H1 (cell line): ENCODE data around the gene BICRAL. TPM values are rescaled to one million over a fixed set of nuclear protein-coding genes. Genes with fewer than 3 reads are reported as not detected.

Experiments used
- BACH1 ChIP-seq: IDR thresholded peaks from 2 replicates; pipeline ENCODE4 v1.6.1; 2012; ENCODE audit warnings: low read length, improper control_type of control experiment
- NANOG ChIP-seq: IDR thresholded peaks from 2 replicates; pipeline ENCODE4 v1.6.1; 2011; ENCODE audit warnings: low read length, low read depth, mild to moderate bottlenecking, inconsistent platforms; ENCODE audit not compliant: insufficient read depth, poor library complexity, severe bottlenecking
- RBBP5 ChIP-seq: IDR thresholded peaks from 2 replicates; pipeline ENCODE4 v1.7.1; 2012; ENCODE audit warnings: low read depth, mild to moderate bottlenecking, inconsistent platforms, low read length, moderate library complexity, borderline replicate concordance
- polyA plus RNA-seq, 7 experiments: library from polyadenylated mRNA; depleted of rRNA in 3 of 7; stranded (reverse) in 5 of 7; unstranded in 2 of 7; fragments of >200 nt in 5 of 7; fragments of 200-250 nt in 2 of 7; gene quantifications; 1 replicate in 5 of 7; 2 replicates in 1 of 7; 4 replicates in 1 of 7; pipeline versions ENCODE4 v1.2.1 to v1.2.3, GENCODE V29; 2011 to 2013; ENCODE audit warnings: missing spikeins in 2 of 7, mixed read lengths in 2 of 7
- total RNA-seq: library from RNA; stranded (reverse); fragmentation: NEBNext Ultra II Directional; extraction: Animal tissue kit (Norgen Biotek cat#: 25700); gene quantifications from 2 replicates; pipeline ENCODE4 v1.2.1, GENCODE V29; 2021
- TF ChIP-seq, protein P1 (sequence below): fragments of 300-600 bp; sonication (generic); IDR thresholded peaks from 2 replicates; pipeline ENCODE4 v1.7.1; 2012; ENCODE audit warnings: low read length, moderate library complexity, mild to moderate bottlenecking, inconsistent platforms; ENCODE audit not compliant: insufficient replicate concordance

Gene BICRAL
- total and polyA plus RNA-seq, 2 of the 8 experiments (the other 6 are each of a cell fraction or from before 2014, with no cell fraction given) = 9.4 to 12.2 TPM

DNA sequence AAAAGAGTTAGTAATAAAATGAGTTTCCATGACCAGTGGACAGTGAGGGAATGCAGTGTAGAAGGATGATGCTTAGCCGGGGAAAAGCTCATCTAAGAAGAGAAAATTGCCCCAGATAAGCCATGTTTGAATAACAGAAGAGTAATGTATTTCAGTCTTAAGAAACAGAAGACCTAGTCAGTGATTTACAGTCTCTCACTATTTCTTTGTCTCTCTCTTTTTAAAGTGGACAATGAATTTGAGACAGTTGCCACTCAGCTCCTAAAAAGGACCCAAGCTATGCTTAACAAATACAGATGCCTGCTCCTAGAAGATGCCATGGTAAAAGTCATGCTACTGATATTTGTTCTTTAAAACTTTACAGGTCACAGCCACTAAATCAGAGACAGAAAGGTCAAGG lies 78.2 kb downstream of the BICRAL start (continued):
- TF ChIP-seq, protein P1, sequence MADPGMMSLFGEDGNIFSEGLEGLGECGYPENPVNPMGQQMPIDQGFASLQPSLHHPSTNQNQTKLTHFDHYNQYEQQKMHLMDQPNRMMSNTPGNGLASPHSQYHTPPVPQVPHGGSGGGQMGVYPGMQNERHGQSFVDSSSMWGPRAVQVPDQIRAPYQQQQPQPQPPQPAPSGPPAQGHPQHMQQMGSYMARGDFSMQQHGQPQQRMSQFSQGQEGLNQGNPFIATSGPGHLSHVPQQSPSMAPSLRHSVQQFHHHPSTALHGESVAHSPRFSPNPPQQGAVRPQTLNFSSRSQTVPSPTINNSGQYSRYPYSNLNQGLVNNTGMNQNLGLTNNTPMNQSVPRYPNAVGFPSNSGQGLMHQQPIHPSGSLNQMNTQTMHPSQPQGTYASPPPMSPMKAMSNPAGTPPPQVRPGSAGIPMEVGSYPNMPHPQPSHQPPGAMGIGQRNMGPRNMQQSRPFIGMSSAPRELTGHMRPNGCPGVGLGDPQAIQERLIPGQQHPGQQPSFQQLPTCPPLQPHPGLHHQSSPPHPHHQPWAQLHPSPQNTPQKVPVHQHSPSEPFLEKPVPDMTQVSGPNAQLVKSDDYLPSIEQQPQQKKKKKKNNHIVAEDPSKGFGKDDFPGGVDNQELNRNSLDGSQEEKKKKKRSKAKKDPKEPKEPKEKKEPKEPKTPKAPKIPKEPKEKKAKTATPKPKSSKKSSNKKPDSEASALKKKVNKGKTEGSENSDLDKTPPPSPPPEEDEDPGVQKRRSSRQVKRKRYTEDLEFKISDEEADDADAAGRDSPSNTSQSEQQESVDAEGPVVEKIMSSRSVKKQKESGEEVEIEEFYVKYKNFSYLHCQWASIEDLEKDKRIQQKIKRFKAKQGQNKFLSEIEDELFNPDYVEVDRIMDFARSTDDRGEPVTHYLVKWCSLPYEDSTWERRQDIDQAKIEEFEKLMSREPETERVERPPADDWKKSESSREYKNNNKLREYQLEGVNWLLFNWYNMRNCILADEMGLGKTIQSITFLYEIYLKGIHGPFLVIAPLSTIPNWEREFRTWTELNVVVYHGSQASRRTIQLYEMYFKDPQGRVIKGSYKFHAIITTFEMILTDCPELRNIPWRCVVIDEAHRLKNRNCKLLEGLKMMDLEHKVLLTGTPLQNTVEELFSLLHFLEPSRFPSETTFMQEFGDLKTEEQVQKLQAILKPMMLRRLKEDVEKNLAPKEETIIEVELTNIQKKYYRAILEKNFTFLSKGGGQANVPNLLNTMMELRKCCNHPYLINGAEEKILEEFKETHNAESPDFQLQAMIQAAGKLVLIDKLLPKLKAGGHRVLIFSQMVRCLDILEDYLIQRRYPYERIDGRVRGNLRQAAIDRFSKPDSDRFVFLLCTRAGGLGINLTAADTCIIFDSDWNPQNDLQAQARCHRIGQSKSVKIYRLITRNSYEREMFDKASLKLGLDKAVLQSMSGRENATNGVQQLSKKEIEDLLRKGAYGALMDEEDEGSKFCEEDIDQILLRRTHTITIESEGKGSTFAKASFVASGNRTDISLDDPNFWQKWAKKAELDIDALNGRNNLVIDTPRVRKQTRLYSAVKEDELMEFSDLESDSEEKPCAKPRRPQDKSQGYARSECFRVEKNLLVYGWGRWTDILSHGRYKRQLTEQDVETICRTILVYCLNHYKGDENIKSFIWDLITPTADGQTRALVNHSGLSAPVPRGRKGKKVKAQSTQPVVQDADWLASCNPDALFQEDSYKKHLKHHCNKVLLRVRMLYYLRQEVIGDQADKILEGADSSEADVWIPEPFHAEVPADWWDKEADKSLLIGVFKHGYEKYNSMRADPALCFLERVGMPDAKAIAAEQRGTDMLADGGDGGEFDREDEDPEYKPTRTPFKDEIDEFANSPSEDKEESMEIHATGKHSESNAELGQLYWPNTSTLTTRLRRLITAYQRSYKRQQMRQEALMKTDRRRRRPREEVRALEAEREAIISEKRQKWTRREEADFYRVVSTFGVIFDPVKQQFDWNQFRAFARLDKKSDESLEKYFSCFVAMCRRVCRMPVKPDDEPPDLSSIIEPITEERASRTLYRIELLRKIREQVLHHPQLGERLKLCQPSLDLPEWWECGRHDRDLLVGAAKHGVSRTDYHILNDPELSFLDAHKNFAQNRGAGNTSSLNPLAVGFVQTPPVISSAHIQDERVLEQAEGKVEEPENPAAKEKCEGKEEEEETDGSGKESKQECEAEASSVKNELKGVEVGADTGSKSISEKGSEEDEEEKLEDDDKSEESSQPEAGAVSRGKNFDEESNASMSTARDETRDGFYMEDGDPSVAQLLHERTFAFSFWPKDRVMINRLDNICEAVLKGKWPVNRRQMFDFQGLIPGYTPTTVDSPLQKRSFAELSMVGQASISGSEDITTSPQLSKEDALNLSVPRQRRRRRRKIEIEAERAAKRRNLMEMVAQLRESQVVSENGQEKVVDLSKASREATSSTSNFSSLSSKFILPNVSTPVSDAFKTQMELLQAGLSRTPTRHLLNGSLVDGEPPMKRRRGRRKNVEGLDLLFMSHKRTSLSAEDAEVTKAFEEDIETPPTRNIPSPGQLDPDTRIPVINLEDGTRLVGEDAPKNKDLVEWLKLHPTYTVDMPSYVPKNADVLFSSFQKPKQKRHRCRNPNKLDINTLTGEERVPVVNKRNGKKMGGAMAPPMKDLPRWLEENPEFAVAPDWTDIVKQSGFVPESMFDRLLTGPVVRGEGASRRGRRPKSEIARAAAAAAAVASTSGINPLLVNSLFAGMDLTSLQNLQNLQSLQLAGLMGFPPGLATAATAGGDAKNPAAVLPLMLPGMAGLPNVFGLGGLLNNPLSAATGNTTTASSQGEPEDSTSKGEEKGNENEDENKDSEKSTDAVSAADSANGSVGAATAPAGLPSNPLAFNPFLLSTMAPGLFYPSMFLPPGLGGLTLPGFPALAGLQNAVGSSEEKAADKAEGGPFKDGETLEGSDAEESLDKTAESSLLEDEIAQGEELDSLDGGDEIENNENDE = no peak
- no peak for TF ChIP-seq BACH1
- no peak for TF ChIP-seq NANOG
- TF ChIP-seq RBBP5 = no peak
